ENCODE results near the gene SLC30A9.

SLC30A9 gene

GRCh38 chr4:42008011-42008786 is 17.9 kb downstream of the SLC30A9 start:
- no peak for DNase-seq

- no peak for DNase-seq
Observed at GRCh38 chr4:42015438-42015837, 25.1 kb downstream of the SLC30A9 start.

GRCh38 chr4:42018451-42018850 is 28.1 kb downstream of the SLC30A9 start:
- DNase-seq: no peak

GRCh38 chr4:42048394-42048793 is 58.1 kb downstream of the SLC30A9 start:
- no peak for DNase-seq

- DNase-seq: no peak
Observed at GRCh38 chr4:42050516-42051249, 60.4 kb downstream of the SLC30A9 start.

GRCh38 chr4:42066402-42066801 is 76.1 kb downstream of the SLC30A9 start:
- no peak for DNase-seq

- no peak for DNase-seq
Observed at GRCh38 chr4:42067264-42067663, 76.9 kb downstream of the SLC30A9 start.

GRCh38 chr4:42070463-42070862 is 80.1 kb downstream of the SLC30A9 start:
- DNase-seq: no peak

- no peak for DNase-seq
Observed at GRCh38 chr4:42074294-42074693, 84.0 kb downstream of the SLC30A9 start.

- DNase-seq: no peak
Observed at GRCh38 chr4:42078184-42078801, 88.0 kb downstream of the SLC30A9 start.

GRCh38 chr4:42080306-42080705 is 90.0 kb downstream of the SLC30A9 start:
- no peak for DNase-seq

- no peak for DNase-seq
Observed at GRCh38 chr4:42083816-42084215, 93.5 kb downstream of the SLC30A9 start.

- no peak for DNase-seq
Observed at GRCh38 chr4:42088386-42088785, 98.1 kb downstream of the SLC30A9 start.

GRCh38 chr4:42101446-42101975 is 111.2 kb downstream of the SLC30A9 start:
- no peak for DNase-seq

GRCh38 chr4:42104521-42104920 is 114.2 kb downstream of the SLC30A9 start:
- DNase-seq: no peak

GRCh38 chr4:42112846-42113245 is 122.5 kb downstream of the SLC30A9 start:
- DNase-seq: no peak

- no peak for DNase-seq
Observed at GRCh38 chr4:42119886-42120285, 129.6 kb downstream of the SLC30A9 start.

GRCh38 chr4:42122237-42122636 is 131.9 kb downstream of the SLC30A9 start:
- no peak for DNase-seq

- no peak for DNase-seq
Observed at GRCh38 chr4:42123071-42123644, 132.8 kb downstream of the SLC30A9 start.

- DNase-seq: no peak
Observed at GRCh38 chr4:42132099-42132498, 141.8 kb downstream of the SLC30A9 start.

GRCh38 chr4:42133006-42133405 is 142.7 kb downstream of the SLC30A9 start:
- no peak for DNase-seq

GRCh38 chr4:42136371-42136770 is 146.0 kb downstream of the SLC30A9 start:
- no peak for DNase-seq

Data from NCI-H1092 treated with DMSO at 0.1 percent for 48 hours (cell line).